H1 (cell line): ENCODE data around the gene STARD13. TPM values are rescaled to one million over a fixed set of nuclear protein-coding genes. Genes with fewer than 3 reads are reported as not detected.

Source experiments
- CTCF ChIA-PET: fragments of 300-600 bp; sonication (Branson Sonifier 250); formaldehyde crosslinking; loops from one replicate; lab custom pipeline; 2021; ENCODE audit not compliant: partially characterized antibody; lab: Charles Lee
- POLR2A ChIA-PET: fragments of 300-600 bp; sonication (Branson Sonifier 250); formaldehyde crosslinking; loops from one replicate; lab custom pipeline; 2021; ENCODE audit warnings: inconsistent platforms; ENCODE audit not compliant: partially characterized antibody; lab: Charles Lee
- DNase-seq, 2 experiments: peaks; one replicate each; pipeline versions ENCODE4 v3.0.0 to v3.0.0-alpha.2; 2010 to 2022; ENCODE audit warnings: low spot score in 2 of 2, low read depth in 1 of 2, mixed read lengths in 1 of 2
- FAIRE-seq: peaks from 2 replicates; lab custom pipeline; 2011; peaks lifted over from hg19 to GRCh38; lab: Jason Lieb, UNC
- H2AFZ ChIP-seq: 2 replicates; pipeline ENCODE4 v1.8.1; 2012; ENCODE audit warnings: low read length, inconsistent platforms
- H2AK5ac ChIP-seq: 2 replicates; pipeline ENCODE4 v1.6.1; 2013; ENCODE audit warnings: low read depth, low read length
- H2BK120ac ChIP-seq: replicated peaks from 2 replicates; pipeline ENCODE3; 2013; ENCODE audit warnings: low read depth, low read length, inconsistent platforms
- H2BK12ac ChIP-seq: 2 replicates; pipeline ENCODE4 v1.6.1; 2013; ENCODE audit warnings: low read depth, low read length
- H2BK15ac ChIP-seq: 2 replicates; pipeline ENCODE4 v1.6.1; 2013; ENCODE audit warnings: low read length
- H2BK20ac ChIP-seq: 2 replicates; pipeline ENCODE4 v1.6.1; 2013; ENCODE audit warnings: low read length
- H2BK5ac ChIP-seq: 2 replicates; pipeline ENCODE4 v1.6.1; 2013; ENCODE audit warnings: low read depth, low read length
- H3K14ac ChIP-seq: 2 replicates; pipeline ENCODE4 v1.6.1; 2013; ENCODE audit warnings: inconsistent platforms; ENCODE audit not compliant: insufficient read length
- H3K18ac ChIP-seq: 2 replicates; pipeline ENCODE4 v1.6.1; 2013; ENCODE audit warnings: low read length; ENCODE audit errors: extremely low read depth
- H3K23ac ChIP-seq: 2 replicates; pipeline ENCODE4 v1.6.1; 2013; ENCODE audit warnings: inconsistent platforms; ENCODE audit not compliant: insufficient read length
- H3K23me2 ChIP-seq: 2 replicates; pipeline ENCODE4 v1.6.1; 2013; ENCODE audit warnings: low read depth, low read length
- H3K27ac ChIP-seq: 2 replicates; pipeline ENCODE4 v1.6.1; 2011; ENCODE audit warnings: low read depth, low read length, inconsistent platforms
- H3K27me3 ChIP-seq, 4 experiments: replicated peaks in 1 of 4; 1 replicate in 1 of 4; 2 replicates in 3 of 4; pipeline versions ENCODE4 v1.6.1 to v1.8.1; 2011 to 2013; ENCODE audit warnings: low read length in 3 of 4, mild to moderate bottlenecking in 3 of 4, inconsistent platforms in 2 of 4, mixed read lengths in 2 of 4, moderate library complexity in 1 of 4; ENCODE audit not compliant: control insufficient read depth in 3 of 4, insufficient read depth in 3 of 4; ENCODE audit errors: extremely low read depth in 1 of 4
- H3K36me3 ChIP-seq, 4 experiments: 2 replicates each; pipeline versions ENCODE4 v1.6.1 to v1.8.1; 2011 to 2013; ENCODE audit warnings: mild to moderate bottlenecking in 4 of 4, low read length in 3 of 4, moderate library complexity in 2 of 4, control low read depth in 1 of 4, inconsistent platforms in 1 of 4; ENCODE audit not compliant: insufficient read depth in 4 of 4, control insufficient read depth in 2 of 4
- H3K4ac ChIP-seq: replicated peaks from 2 replicates; pipeline ENCODE3; 2013; ENCODE audit warnings: low read length, low read depth, mixed read lengths, inconsistent platforms; ENCODE audit not compliant: insufficient read length
- H3K4me1 ChIP-seq, 4 experiments: replicated peaks in 1 of 4; 1 replicate in 1 of 4; 2 replicates in 3 of 4; pipeline versions ENCODE4 v1.6.1 to v1.8.1; 2011 to 2013; ENCODE audit warnings: low read length in 3 of 4, inconsistent platforms in 2 of 4, mixed read lengths in 1 of 4; ENCODE audit not compliant: insufficient read depth in 4 of 4, control insufficient read depth in 3 of 4
- H3K4me2 ChIP-seq, 2 experiments: 2 replicates each; pipeline versions ENCODE4 v1.6.1 to v1.8.1; 2011 to 2013; ENCODE audit warnings: low read depth in 2 of 2, low read length in 2 of 2, control low read depth in 1 of 2, inconsistent platforms in 1 of 2, mild to moderate bottlenecking in 1 of 2; ENCODE audit not compliant: insufficient read depth in 1 of 2
- H3K4me3 ChIP-seq, 4 experiments: fragments of 200-600, 300-600 bp in 1 of 4; sonication (generic), shearing (Covaris generic), sonication (Bioruptor Twin) in 1 of 4; 2 replicates each; pipeline versions ENCODE4 v1.5.1 to v1.8.1; 2011 to 2016; ENCODE audit warnings: low read length in 4 of 4, low read depth in 3 of 4, control low read depth in 2 of 4, inconsistent platforms in 2 of 4, mild to moderate bottlenecking in 2 of 4, mixed read lengths in 1 of 4, moderate library complexity in 1 of 4; ENCODE audit not compliant: insufficient read depth in 2 of 4; ENCODE audit errors: extremely low read depth in 1 of 4
- H3K56ac ChIP-seq: replicated peaks from 2 replicates; pipeline ENCODE3; 2013; ENCODE audit warnings: low read depth, mild to moderate bottlenecking, mixed read lengths, low read length, inconsistent platforms; ENCODE audit not compliant: insufficient read length
- H3K79me1 ChIP-seq: 2 replicates; pipeline ENCODE4 v1.6.1; 2013; ENCODE audit warnings: low read depth, low read length, control low read depth
- H3K79me2 ChIP-seq, 2 experiments: 2 replicates each; pipeline versions ENCODE4 v1.6.1 to v1.8.1; 2012 to 2013; ENCODE audit warnings: low read length in 2 of 2, mild to moderate bottlenecking in 2 of 2, inconsistent platforms in 1 of 2; ENCODE audit not compliant: insufficient read depth in 2 of 2, control insufficient read depth in 1 of 2
- H3K9ac ChIP-seq, 4 experiments: replicated peaks in 1 of 4; 1 replicate in 1 of 4; 2 replicates in 3 of 4; pipeline versions ENCODE4 v1.6.1 to v1.8.1; 2011 to 2013; ENCODE audit warnings: low read depth in 3 of 4, low read length in 3 of 4, control low read depth in 2 of 4, mild to moderate bottlenecking in 2 of 4, moderate library complexity in 2 of 4, inconsistent platforms in 1 of 4; ENCODE audit errors: extremely low read depth in 1 of 4
- H3K9me3 ChIP-seq, 2 experiments: 2 replicates each; pipeline versions ENCODE4 v1.6.1 to v1.8.1; 2012 to 2013; ENCODE audit warnings: mild to moderate bottlenecking in 2 of 2, moderate library complexity in 2 of 2, control low read depth in 1 of 2, inconsistent platforms in 1 of 2, low read depth in 1 of 2, low read length in 1 of 2, mixed read lengths in 1 of 2; ENCODE audit not compliant: insufficient read depth in 2 of 2
- H4K20me1 ChIP-seq, 2 experiments: replicated peaks in 1 of 2; 2 replicates each; pipeline versions ENCODE3 to v1.8.1; 2011 to 2013; ENCODE audit warnings: inconsistent platforms in 2 of 2, low read length in 2 of 2, mild to moderate bottlenecking in 1 of 2; ENCODE audit not compliant: insufficient read depth in 2 of 2, control insufficient read depth in 1 of 2
- H4K5ac ChIP-seq: 2 replicates; pipeline ENCODE4 v1.6.1; 2013; ENCODE audit warnings: low read length, low read depth, mixed read lengths, inconsistent platforms; ENCODE audit not compliant: insufficient read length
- H4K8ac ChIP-seq: 2 replicates; pipeline ENCODE4 v1.8.0; 2013; ENCODE audit warnings: mild to moderate bottlenecking, moderate library complexity, low read length, inconsistent platforms; ENCODE audit not compliant: insufficient read depth; ENCODE audit errors: extremely low read depth
- H4K91ac ChIP-seq: replicated peaks from 2 replicates; pipeline ENCODE3; 2013; ENCODE audit warnings: low read length, mixed read lengths, inconsistent platforms; ENCODE audit not compliant: insufficient read length
- ATF2 ChIP-seq: IDR thresholded peaks from 2 replicates; pipeline ENCODE4 v1.6.1; 2012; ENCODE audit warnings: low read length, inconsistent platforms
- BACH1 ChIP-seq: IDR thresholded peaks from 2 replicates; pipeline ENCODE4 v1.6.1; 2012; ENCODE audit warnings: low read length, improper control_type of control experiment
- E2F6 ChIP-seq: IDR thresholded peaks from 2 replicates; pipeline ENCODE4 v1.6.1; 2012; ENCODE audit warnings: inconsistent platforms
- POU5F1 ChIP-seq: IDR thresholded peaks from 2 replicates; pipeline ENCODE4 v1.6.1; 2011; ENCODE audit warnings: low read depth, mild to moderate bottlenecking, low read length, moderate library complexity
- RXRA ChIP-seq: IDR thresholded peaks from 2 replicates; pipeline ENCODE4 v1.6.1; 2011; ENCODE audit warnings: low read depth, mild to moderate bottlenecking, low read length, moderate library complexity; ENCODE audit not compliant: insufficient read depth
- TAF1 ChIP-seq: IDR thresholded peaks from 2 replicates; pipeline ENCODE4 v1.6.1; 2011; ENCODE audit warnings: mild to moderate bottlenecking, low read depth, low read length
- TBP ChIP-seq: IDR thresholded peaks from 2 replicates; pipeline ENCODE4 v1.6.1; 2011; ENCODE audit warnings: low read depth, low read length, improper control_type of control experiment
- TEAD4 ChIP-seq: IDR thresholded peaks from 2 replicates; pipeline ENCODE4 v1.6.1; 2012; ENCODE audit warnings: low read depth, low read length, inconsistent platforms, mixed read lengths
- WGBS, 2 experiments: shearing (Covaris generic) in 1 of 2; methylation state at CpG; one replicate each; pipeline versions ENCODE4 v1.1.6 to v1.1.7; 2013 to 2015; ENCODE audit warnings: low lambda C conversion rate in 2 of 2, mixed read lengths in 2 of 2, inconsistent platforms in 1 of 2, low coverage in 1 of 2, missing lambda C conversion rate in 1 of 2; ENCODE audit not compliant: insufficient replicate concordance in 2 of 2, insufficient coverage in 1 of 2, insufficient read length in 1 of 2; ENCODE audit errors: extremely low coverage in 1 of 2, missing lambda C conversion rate in 1 of 2; 5-methylcytosine and 5-hydroxymethylcytosine counted together
- polyA plus RNA-seq, 7 experiments: library from polyadenylated mRNA; depleted of rRNA in 3 of 7; stranded (reverse) in 5 of 7; unstranded in 2 of 7; fragments of >200 nt in 5 of 7; fragments of 200-250 nt in 2 of 7; gene quantifications; 1 replicate in 5 of 7; 2 replicates in 1 of 7; 4 replicates in 1 of 7; pipeline versions ENCODE4 v1.2.1 to v1.2.3, GENCODE V29; 2011 to 2013; ENCODE audit warnings: missing spikeins in 2 of 7, mixed read lengths in 2 of 7
- total RNA-seq: library from RNA; stranded (reverse); fragmentation: NEBNext Ultra II Directional; extraction: Animal tissue kit (Norgen Biotek cat#: 25700); gene quantifications from 2 replicates; pipeline ENCODE4 v1.2.1, GENCODE V29; 2021

Gene STARD13
- total and polyA plus RNA-seq, 2 of the 8 experiments (the other 6 are each of a cell fraction or from before 2014, with no cell fraction given) = 0.82 to 2.9 TPM

DNA sequence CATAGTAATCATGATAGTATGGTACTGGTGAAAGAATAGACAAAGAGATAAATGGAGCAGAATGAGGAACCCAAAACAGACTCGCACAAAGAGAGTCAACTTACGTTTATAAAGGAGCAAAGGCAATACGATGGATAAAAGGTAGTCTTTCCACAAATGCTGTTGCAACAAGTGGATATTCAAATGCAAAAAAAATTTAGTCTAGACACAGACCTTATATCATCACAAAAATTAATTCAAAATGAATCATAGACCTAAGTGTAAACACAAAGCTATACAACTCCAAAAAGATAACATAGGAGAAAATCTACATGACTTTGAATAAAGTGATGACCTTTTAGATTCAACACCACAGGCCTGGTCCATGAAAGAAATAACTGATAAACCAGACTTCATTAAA lies 137.7 kb downstream of the STARD13 start:
- Histone ChIP-seq H3K18ac (no peak overlapping the region), H3K14ac (no peak overlapping the region), H3K4ac (no peak overlapping the region), H3K79me1 (no peaks in the 10 kb centered on the region), H3K36me3 (no peaks in the 10 kb centered on the region), H2AK5ac (no peak overlapping the region), H3K27ac (no peak overlapping the region), H3K9ac (no peak overlapping the region), H4K20me1 (no peaks in the 10 kb centered on the region), H3K79me2 (no peaks in the 10 kb centered on the region), H3K23me2 (no peaks in the 10 kb centered on the region), H2BK5ac (no peak overlapping the region), H2AFZ (no peak overlapping the region), H3K4me3 (no peak overlapping the region), H3K9me3 (no peaks in the 10 kb centered on the region), H4K5ac (no peak overlapping the region), H3K23ac (no peak overlapping the region), H3K4me1 (no peaks in the 10 kb centered on the region), H2BK120ac (no peak overlapping the region), H4K91ac (no peak overlapping the region), H2BK12ac (no peak overlapping the region), H2BK20ac (no peak overlapping the region), H4K8ac (no peak overlapping the region), H2BK15ac (no peak overlapping the region), H3K56ac (no peak overlapping the region), H3K4me2 (no peak overlapping the region), H3K27me3 (no peaks in the 10 kb centered on the region)
- CTCF ChIA-PET = no interaction called here
- POLR2A ChIA-PET = no interaction called here
- DNase-seq (no peak), FAIRE-seq (no peak)
- TF ChIP-seq POU5F1 (no peak), ATF2 (no peak), BACH1 (no peak), TAF1 (no peak), E2F6 (no peak), RXRA (no peak), TBP (no peak), TEAD4 (no peak)
- 93% methylated on average over 3 of the region's 3 CpGs; no CpG with 5 or more reads in 1 of the 2 experiments for WGBS, 2 experiments
